CD4-positive, alpha-beta T cell treated with Interleukin-10 for 1 hour (primary cell): Measurements from ENCODE around the gene TRIM71.
"Not testable (repeated sequence)": the region's sequence is repeated elsewhere in the genome, so short reads cannot be mapped to it uniquely, and the experiment has no call there.

ENCODE experiments used
- DNase-seq: peaks from one replicate; pipeline ENCODE4 v3.0.0-alpha.2; 2020

TRIM71 gene

DNA sequence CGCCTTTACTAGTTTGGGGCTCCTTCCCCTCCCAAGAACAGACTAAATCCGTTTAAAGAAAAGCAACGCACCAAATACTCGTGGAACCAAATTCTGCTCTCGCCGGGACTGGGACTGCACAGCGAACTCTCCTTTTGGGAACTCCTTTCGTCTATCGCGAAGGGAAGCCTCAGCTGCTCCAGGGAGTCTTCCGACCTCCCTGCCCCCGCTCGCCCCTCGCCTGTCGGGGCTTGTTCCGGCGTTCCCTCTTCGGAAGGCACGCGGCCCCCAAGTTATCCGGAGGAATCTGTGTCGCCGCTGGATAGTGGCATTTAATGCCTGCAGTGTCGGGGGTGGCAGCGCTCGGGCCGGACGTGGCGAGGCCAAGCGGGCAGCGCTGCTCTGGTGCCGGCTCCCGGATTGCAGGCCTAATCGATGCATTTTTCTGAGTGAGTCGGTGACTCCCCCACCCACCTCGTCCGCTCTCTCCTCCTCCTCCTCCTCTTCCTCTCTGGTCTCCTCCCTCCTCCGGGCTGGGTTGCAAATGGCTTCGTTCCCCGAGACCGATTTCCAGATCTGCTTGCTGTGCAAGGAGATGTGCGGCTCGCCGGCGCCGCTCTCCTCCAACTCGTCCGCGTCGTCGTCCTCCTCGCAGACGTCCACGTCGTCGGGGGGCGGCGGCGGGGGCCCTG is at the start of gene TRIM71:
Gene TRIM71 (plus strand): TSS at position 440 of the 671 bp plus-strand sequence. CDS start 84 bp downstream, at position 524.
- DNase-seq: no peak

DNA sequence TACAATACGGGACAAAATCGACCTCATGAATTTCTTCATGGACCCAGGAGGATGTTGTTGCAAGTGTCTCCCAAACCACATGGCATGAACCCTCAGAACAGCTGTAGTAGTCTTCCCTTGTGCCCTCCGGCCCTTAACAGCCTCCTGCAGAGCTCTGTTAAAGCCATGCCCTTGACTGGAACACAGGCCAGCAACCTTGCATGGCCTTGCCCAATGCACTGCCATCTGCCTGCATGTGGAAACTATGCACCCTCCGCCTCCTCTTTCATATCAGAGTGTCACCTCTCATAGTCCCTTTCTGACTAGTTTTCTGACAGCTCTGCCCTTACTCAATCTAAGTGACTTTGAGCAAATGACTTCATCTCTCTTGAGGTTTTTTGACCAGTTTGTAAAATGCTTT is 39.4 kb upstream of the TRIM71 start:
- DNase-seq: no peak

- no peak for DNase-seq
These were observed 37.6 kb upstream of the TRIM71 start for GRCh38 chr3:32780071-32780734.

DNA sequence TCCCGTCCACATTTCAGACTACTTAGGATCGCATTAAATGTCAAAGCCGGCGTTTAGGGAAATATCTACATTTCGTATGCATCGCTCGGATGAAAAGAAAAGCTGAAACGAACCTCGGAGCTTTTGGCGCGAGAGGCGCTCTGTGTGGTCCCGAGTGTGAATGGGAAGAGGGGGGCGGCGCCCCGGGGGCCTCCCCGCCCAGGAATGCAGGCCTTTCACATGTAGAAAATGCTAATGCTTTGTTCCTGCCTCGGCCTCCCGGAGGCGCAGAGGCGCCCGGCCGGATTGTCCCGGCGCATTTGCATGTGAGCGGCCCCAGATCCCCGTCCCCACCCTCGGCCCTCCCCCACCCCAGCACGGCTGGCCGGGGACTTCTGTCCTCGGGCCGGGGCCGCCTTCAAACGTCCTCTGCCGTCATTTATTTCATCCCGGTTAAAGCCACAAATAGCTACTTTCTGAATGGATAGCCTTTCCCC is 37.0 kb upstream of the TRIM71 start:
- no peak for DNase-seq

- peak; percentile 59 for DNase-seq
These were observed 36.4 kb upstream of the TRIM71 start for GRCh38 chr3:32781211-32781968.

DNA sequence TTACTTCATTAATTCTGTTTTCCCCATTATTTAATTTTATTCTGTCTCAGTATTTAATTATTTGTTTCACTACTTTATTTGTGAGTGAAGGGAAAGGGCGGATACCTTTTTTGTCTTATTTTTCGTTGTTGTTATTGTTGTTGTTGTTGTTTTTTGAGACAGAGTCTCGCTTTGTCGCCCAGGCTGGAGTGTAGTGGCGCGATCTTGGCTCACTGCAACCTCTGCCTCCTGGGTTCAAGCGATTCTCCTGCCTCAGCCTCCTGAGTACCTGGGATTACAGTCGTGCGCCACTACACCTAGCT is 35.9 kb upstream of the TRIM71 start:
- not testable (repeated sequence) for DNase-seq

DNA sequence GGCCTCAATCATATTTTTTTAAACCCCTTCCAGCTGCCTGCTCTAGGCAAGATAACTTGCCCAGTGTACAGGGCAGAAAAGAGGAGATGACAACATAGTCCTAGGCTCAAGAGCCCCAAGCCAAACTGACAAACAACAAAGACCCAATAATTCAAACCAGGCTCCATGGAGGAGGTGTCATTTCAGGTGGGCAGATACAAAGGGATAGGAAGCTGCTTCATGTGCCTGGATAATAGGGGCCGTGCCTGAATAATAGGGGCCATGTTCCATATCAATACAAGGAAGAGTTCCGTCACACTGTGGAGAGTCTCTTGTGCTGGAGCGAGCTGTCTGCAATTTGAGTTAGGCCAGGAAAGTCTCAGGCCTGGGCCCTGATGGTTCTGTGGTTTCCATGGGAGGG is 35.4 kb upstream of the TRIM71 start:
- no peak for DNase-seq

DNA sequence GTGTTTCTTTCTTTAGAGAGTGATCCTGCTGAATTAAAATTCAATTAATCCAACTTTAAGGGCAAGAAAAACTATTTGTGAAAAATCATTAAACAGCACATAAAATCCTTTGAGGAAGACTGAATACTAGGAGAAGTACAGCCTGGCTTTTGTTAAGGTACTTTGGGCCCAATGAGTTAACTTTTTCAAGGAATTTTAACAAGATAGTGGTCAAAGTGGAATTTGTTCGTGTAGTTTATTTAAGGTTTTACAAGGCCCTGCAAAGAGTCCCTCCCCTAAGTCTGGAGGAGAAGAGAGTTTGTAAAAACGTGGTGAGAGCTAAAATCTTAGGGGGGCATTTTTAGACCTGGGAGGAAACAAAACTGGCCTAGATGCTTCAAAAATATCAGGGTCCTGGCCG is 26.0 kb upstream of the TRIM71 start:
- no peak for DNase-seq

DNA sequence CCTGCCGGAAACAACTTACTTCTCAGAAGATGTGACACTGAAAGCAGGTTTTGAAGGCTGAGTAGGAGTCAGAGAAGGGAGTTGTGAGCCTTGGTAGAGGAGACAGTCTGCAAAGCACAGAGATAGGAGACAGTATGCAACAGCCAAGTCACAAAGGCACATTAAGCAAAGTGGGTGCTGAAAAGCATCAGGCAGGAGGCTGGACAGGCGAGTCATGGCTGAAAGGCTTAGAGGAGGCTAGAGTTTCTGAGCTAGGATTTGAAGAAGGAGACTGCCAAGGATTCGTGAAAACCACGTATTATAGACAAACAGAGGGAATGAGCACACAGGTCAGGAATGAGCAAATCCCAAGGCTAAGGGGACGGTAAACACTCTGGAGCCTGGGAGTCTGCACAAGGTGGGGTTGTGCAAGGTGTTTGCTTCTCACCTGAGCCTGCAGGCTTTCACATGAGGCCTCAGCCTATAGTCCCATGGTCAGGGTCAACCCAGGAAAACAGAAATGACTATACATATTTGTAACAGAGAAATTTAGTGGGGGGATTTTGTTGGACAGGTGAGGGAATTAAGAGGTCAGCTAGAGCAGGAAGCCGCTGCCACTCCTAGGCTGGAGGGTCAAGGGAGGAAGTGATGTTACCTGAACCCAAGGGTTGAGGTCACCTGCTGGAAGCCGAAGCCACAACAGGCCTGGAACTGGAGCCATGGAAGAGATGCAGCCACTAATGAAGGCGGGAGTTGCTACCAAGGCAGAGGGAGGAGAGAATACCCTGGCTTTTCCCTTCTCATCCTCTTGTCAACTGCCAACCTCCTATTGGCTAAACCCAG is 23.1 kb upstream of the TRIM71 start:
- DNase-seq: no peak

- not testable (repeated sequence) for DNase-seq
These were observed 21.3 kb upstream of the TRIM71 start for GRCh38 chr3:32796384-32796950.

DNA sequence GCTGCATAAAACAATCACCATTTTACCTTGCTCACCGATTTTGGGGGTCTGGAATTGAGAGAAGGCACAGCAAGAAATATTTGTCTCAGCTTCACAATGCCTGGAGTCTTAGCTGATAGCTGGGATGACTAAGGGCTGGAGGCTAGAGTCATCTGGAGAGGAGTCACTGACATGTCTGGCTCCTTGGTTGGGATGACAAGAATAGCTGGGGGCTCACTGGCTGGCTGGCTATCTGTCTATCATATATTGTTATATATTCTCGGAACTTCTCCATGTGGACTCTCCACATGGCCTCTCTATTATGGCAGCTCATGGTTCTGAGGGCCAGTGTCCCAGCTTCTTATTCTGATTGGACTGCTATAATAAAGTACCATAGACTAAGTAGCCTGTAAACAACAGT is 20.0 kb upstream of the TRIM71 start:
- DNase-seq: no peak

DNA sequence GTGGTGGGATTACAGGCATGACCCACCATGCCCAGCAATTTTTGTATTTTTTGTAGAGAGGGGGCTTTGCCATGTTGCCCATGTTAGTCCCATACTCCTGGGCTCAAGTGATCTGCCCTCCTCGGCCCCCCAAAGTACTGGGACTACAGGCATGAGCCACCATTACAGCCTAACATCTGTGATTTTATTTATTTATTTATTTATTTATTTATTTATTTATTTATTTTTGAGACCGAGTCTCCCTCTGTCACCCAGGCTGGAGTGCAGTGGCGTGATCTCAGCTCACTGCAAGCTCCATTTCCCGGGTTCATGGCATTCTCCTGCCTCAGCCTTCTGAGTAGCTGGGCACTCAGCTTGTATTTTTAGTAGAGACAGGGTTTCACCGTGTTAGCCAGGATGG is 16.4 kb upstream of the TRIM71 start:
- not testable (repeated sequence) for DNase-seq

- no peak for DNase-seq
These were observed 4.6 kb upstream of the TRIM71 start for GRCh38 chr3:32813180-32813579.

GRCh38 chr3:32814361-32814760 is 3.4 kb upstream of the TRIM71 start:
- no peak for DNase-seq

- DNase-seq: no peak
These were observed 1.9 kb upstream of the TRIM71 start for GRCh38 chr3:32815841-32816438.

DNA sequence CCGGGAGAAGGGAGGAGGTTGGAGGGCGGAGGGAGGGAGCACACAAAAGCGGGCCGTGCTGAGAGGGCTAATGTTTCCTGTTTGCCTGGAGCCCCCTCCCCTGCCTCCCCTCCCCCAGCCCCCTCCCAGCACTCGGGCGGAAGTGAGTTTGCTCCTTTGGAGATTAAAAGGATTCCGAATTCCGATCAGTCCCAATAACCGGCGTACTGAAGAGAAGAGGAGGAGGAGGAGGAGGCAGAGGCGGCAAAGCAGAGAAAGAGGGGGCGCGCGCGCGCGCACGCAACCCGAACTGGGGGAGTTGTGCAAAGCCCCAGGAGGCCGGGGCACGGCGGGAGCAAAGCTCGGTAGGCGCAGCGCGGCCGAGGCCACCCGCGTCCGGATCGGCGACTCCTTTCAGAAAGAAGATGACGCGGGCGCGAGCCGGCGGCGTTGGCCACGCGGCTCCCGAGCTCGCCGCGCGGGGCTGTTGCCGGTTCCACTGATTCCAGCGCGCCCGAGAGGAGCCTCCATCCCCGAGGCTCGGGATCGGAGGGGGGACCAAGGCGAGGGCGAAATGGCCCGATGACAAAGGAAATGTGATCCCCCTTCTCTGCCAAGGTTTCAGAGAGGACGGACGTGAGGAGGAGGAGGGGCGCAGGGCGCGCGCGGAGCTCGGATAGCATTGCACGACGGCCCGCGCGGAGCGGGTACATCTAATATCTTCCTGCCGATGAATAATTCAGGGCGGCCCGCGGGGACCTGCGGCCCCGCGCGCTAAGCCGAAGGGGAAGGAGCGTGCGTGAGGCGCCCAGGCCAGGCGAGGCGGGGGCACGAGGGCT is 1.1 kb upstream of the TRIM71 start:
- no peak for DNase-seq

GRCh38 chr3:32817257-32817557 is 590 bp upstream of the TRIM71 start:
- no peak for DNase-seq

- no peak for DNase-seq
These were observed 602 bp downstream of the TRIM71 start for GRCh38 chr3:32818229-32818969.

GRCh38 chr3:32818970-32819511 is 1.2 kb downstream of the TRIM71 start:
- no peak for DNase-seq

GRCh38 chr3:32819551-32820348 is 2.0 kb downstream of the TRIM71 start:
- DNase-seq: no peak
